Mesothelial cell of epicardium (in vitro differentiated cells): ENCODE data around the gene ZC3H10. TPM values are rescaled to one million over a fixed set of nuclear protein-coding genes. Genes with fewer than 3 reads are reported as not detected.

Experiments used
- DNase-seq, 2 experiments: peaks; one replicate each; pipeline ENCODE4 v3.0.0; 2021; ENCODE audit warnings: low spot score in 2 of 2; ENCODE audit not compliant: unreplicated experiment in 2 of 2
- H3K27ac Mint-ChIP-seq: 2 replicates; pipeline ENCODE4 v1.8.0; 2021; ENCODE audit warnings: mixed read lengths
- H3K27me3 Mint-ChIP-seq: 2 replicates; pipeline ENCODE4 v1.8.0; 2021; ENCODE audit warnings: low read depth, mixed read lengths
- H3K36me3 Mint-ChIP-seq: 2 replicates; pipeline ENCODE4 v1.8.0; 2021; ENCODE audit warnings: mixed read lengths
- H3K4me1 Mint-ChIP-seq: 2 replicates; pipeline ENCODE4 v1.8.0; 2021; ENCODE audit warnings: mixed read lengths
- H3K4me3 Mint-ChIP-seq: 2 replicates; pipeline ENCODE4 v1.8.0; 2021; ENCODE audit warnings: mild to moderate bottlenecking, moderate library complexity, mixed read lengths
- H3K9me3 Mint-ChIP-seq: 2 replicates; pipeline ENCODE4 v1.8.0; 2021; ENCODE audit warnings: mixed read lengths
- CTCF ChIP-seq: fragments of 200-600 bp; sonication (generic); IDR thresholded peaks from one replicate; pipeline ENCODE4 v1.5.0; 2021; ENCODE audit warnings: antibody characterized with exemption; ENCODE audit not compliant: unreplicated experiment
- total RNA-seq: library from RNA; stranded (reverse); gene quantifications from 3 replicates; pipeline ENCODE4 v1.2.1, GENCODE V29; 2021

The ZC3H10 gene
- total RNA-seq, 1 donor from 2014 or later, result 7.8 TPM

- Mint-ChIP-seq H3K4me3 (no peak overlapping the region), H3K4me1 (peaks cover 7% of the 10 kb centered on the region), H3K27me3 (no peaks in the 10 kb centered on the region), H3K36me3 (peaks cover 41% of the 10 kb centered on the region), H3K9me3 (no peaks in the 10 kb centered on the region), H3K27ac (no peak overlapping the region)
- DNase-seq, result no peak
- no peak for TF ChIP-seq CTCF
These were observed 25.2 kb downstream of the ZC3H10 start for GRCh38 chr12:56143217-56143616.

GRCh38 chr12:56143870-56144269 lies 25.8 kb downstream of the ZC3H10 start:
- peaks cover 35% of the 10 kb centered on the region for H3K36me3 Mint-ChIP-seq
- TF ChIP-seq CTCF, result no peak
- H3K27ac Mint-ChIP-seq, result no peak overlapping the region
- peaks cover 7% of the 10 kb centered on the region for H3K4me1 Mint-ChIP-seq
- DNase-seq, result no peak
- H3K27me3 Mint-ChIP-seq, result no peaks in the 10 kb centered on the region
- H3K4me3 Mint-ChIP-seq, result no peak overlapping the region
- H3K9me3 Mint-ChIP-seq, result no peaks in the 10 kb centered on the region

- TF ChIP-seq CTCF, result no peak
- H3K27me3 Mint-ChIP-seq, result no peaks in the 10 kb centered on the region
- H3K4me1 Mint-ChIP-seq, result peaks cover 9% of the 10 kb centered on the region
- H3K9me3 Mint-ChIP-seq, result no peaks in the 10 kb centered on the region
- peaks cover 28% of the 10 kb centered on the region for H3K36me3 Mint-ChIP-seq
- no peak for DNase-seq
- H3K27ac Mint-ChIP-seq, result no peak overlapping the region
- no peak overlapping the region for H3K4me3 Mint-ChIP-seq
These were observed 27.2 kb downstream of the ZC3H10 start for GRCh38 chr12:56145217-56145616.

- H3K4me3 Mint-ChIP-seq, result no peak overlapping the region
- no peak for DNase-seq
- TF ChIP-seq CTCF, result no peak
- H3K9me3 Mint-ChIP-seq, result no peaks in the 10 kb centered on the region
- no peaks in the 10 kb centered on the region for H3K27me3 Mint-ChIP-seq
- peaks cover 17% of the 10 kb centered on the region for H3K36me3 Mint-ChIP-seq
- H3K27ac Mint-ChIP-seq, result peak overlapping the region; percentile 69
- peaks cover 22% of the 10 kb centered on the region for H3K4me1 Mint-ChIP-seq
These were observed 28.7 kb downstream of the ZC3H10 start for GRCh38 chr12:56146492-56147460.

- H3K4me1 Mint-ChIP-seq, result peaks cover 33% of the 10 kb centered on the region
- no peaks in the 10 kb centered on the region for H3K27me3 Mint-ChIP-seq
- H3K27ac Mint-ChIP-seq, result peak overlapping the region; percentile 94
- peaks cover 8% of the 10 kb centered on the region for H3K36me3 Mint-ChIP-seq
- no peaks in the 10 kb centered on the region for H3K9me3 Mint-ChIP-seq
- H3K4me3 Mint-ChIP-seq, result peak overlapping the region; percentile 93
- DNase-seq, result no peak
- no peak for TF ChIP-seq CTCF
These were observed 32.5 kb downstream of the ZC3H10 start for GRCh38 chr12:56150563-56150962.
